Mesenchymal stem cell (in vitro differentiated cells and primary cell): ENCODE measurements around the gene CELSR1.
"Not testable (repeated sequence)": the region's sequence is repeated elsewhere in the genome, so short reads cannot be mapped to it uniquely, and the experiment has no call there.

Experiments
- DNase-seq: peaks from one replicate; pipeline ENCODE4 v3.0.0-alpha.2; 2013
- H2AFZ ChIP-seq: one replicate; pipeline ENCODE4 v1.6.1; 2013; ENCODE audit warnings: low read depth, mild to moderate bottlenecking, control low read depth, inconsistent platforms, low read length, moderate library complexity
- H2AK5ac ChIP-seq: 2 replicates; pipeline ENCODE4 v1.6.1; 2013; ENCODE audit warnings: low read length, moderate library complexity, mild to moderate bottlenecking, inconsistent platforms; ENCODE audit not compliant: severe bottlenecking
- H2BK120ac ChIP-seq: one replicate; pipeline ENCODE4 v1.6.1; 2013; ENCODE audit warnings: low read depth, mild to moderate bottlenecking, inconsistent platforms, low read length, moderate library complexity
- H2BK12ac ChIP-seq, 2 experiments: one replicate each; pipeline ENCODE4 v1.6.1; 2013; ENCODE audit warnings: inconsistent platforms in 2 of 2, low read length in 2 of 2, mild to moderate bottlenecking in 2 of 2, moderate library complexity in 2 of 2, control low read depth in 1 of 2
- H2BK15ac ChIP-seq: one replicate; pipeline ENCODE4 v1.6.1; 2013; ENCODE audit warnings: mild to moderate bottlenecking, low read depth, inconsistent platforms; ENCODE audit not compliant: poor library complexity, severe bottlenecking
- H2BK5ac ChIP-seq: 2 replicates; pipeline ENCODE4 v1.6.1; 2013; ENCODE audit warnings: low read depth, mild to moderate bottlenecking, low read length, control low read depth, inconsistent platforms; ENCODE audit not compliant: poor library complexity, severe bottlenecking
- H3K14ac ChIP-seq, 2 experiments: one replicate each; pipeline ENCODE4 v1.6.1; 2013; ENCODE audit warnings: inconsistent platforms in 2 of 2, low read length in 2 of 2, control low read depth in 1 of 2, mild to moderate bottlenecking in 1 of 2, moderate library complexity in 1 of 2
- H3K18ac ChIP-seq, 2 experiments: one replicate each; pipeline ENCODE4 v1.6.1; 2013; ENCODE audit warnings: inconsistent platforms in 2 of 2, low read length in 2 of 2, control low read depth in 1 of 2, low read depth in 1 of 2, mild to moderate bottlenecking in 1 of 2
- H3K23ac ChIP-seq, 2 experiments: one replicate each; pipeline ENCODE4 v1.6.1; 2013; ENCODE audit warnings: inconsistent platforms in 2 of 2, low read length in 2 of 2, mild to moderate bottlenecking in 2 of 2, moderate library complexity in 2 of 2, control low read depth in 1 of 2
- H3K27ac ChIP-seq: 2 replicates; pipeline ENCODE4 v1.5.1; 2013; ENCODE audit warnings: mild to moderate bottlenecking, moderate library complexity, low read length, control low read depth, inconsistent platforms; ENCODE audit not compliant: poor library complexity, severe bottlenecking
- H3K27me3 ChIP-seq, 2 experiments: 2 replicates each; pipeline versions ENCODE4 v1.6.1 to v1.7.0; 2013; ENCODE audit warnings: low read length in 2 of 2, mild to moderate bottlenecking in 2 of 2, moderate library complexity in 2 of 2, control low read depth in 1 of 2, inconsistent platforms in 1 of 2; ENCODE audit not compliant: control insufficient read depth in 1 of 2, insufficient read depth in 1 of 2
- H3K36me3 ChIP-seq, 2 experiments: 2 replicates each; pipeline versions ENCODE4 v1.6.1 to v1.7.0; 2013; ENCODE audit warnings: low read length in 2 of 2, control low read depth in 1 of 2, inconsistent platforms in 1 of 2, low read depth in 1 of 2, mild to moderate bottlenecking in 1 of 2; ENCODE audit not compliant: insufficient read depth in 2 of 2, control insufficient read depth in 1 of 2
- H3K4ac ChIP-seq, 2 experiments: one replicate each; pipeline ENCODE4 v1.6.1; 2013; ENCODE audit warnings: inconsistent platforms in 2 of 2, low read length in 2 of 2, mild to moderate bottlenecking in 2 of 2, moderate library complexity in 2 of 2, control low read depth in 1 of 2, low read depth in 1 of 2
- H3K4me1 ChIP-seq: 2 replicates; pipeline ENCODE4 v1.6.1; 2013; ENCODE audit warnings: low read depth, low read length, control low read depth; ENCODE audit not compliant: control insufficient read depth, insufficient read depth
- H3K4me2 ChIP-seq: 2 replicates; pipeline ENCODE4 v1.6.1; 2013; ENCODE audit warnings: low read length, mild to moderate bottlenecking, inconsistent platforms; ENCODE audit not compliant: poor library complexity, severe bottlenecking
- H3K4me3 ChIP-seq, 2 experiments: 2 replicates each; pipeline versions ENCODE4 v1.5.1 to v1.7.0; 2013; ENCODE audit warnings: low read length in 2 of 2, mild to moderate bottlenecking in 2 of 2, control low read depth in 1 of 2, low read depth in 1 of 2; ENCODE audit not compliant: insufficient read depth in 1 of 2
- H3K79me1 ChIP-seq: replicated peaks from 2 replicates; pipeline ENCODE4 v1.6.1; 2013; ENCODE audit warnings: mild to moderate bottlenecking, control low read depth, low read length, inconsistent platforms; ENCODE audit not compliant: poor library complexity, severe bottlenecking
- H3K9ac ChIP-seq: 2 replicates; pipeline ENCODE4 v1.7.0; 2013; ENCODE audit warnings: mild to moderate bottlenecking, low read length, moderate library complexity
- H3K9me3 ChIP-seq: 2 replicates; pipeline ENCODE4 v1.7.0; 2013; ENCODE audit warnings: mild to moderate bottlenecking, low read length; ENCODE audit not compliant: control insufficient read depth
- H4K8ac ChIP-seq: one replicate; pipeline ENCODE4 v1.6.1; 2013; ENCODE audit warnings: inconsistent platforms, mild to moderate bottlenecking, low read length, moderate library complexity
- H4K91ac ChIP-seq: one replicate; pipeline ENCODE4 v1.6.1; 2013; ENCODE audit warnings: mild to moderate bottlenecking, low read length, inconsistent platforms
- WGBS: methylation state at CpG from one replicate; pipeline ENCODE4 v1.1.7; 2013; ENCODE audit warnings: mixed read lengths; 5-methylcytosine and 5-hydroxymethylcytosine counted together

CELSR1 gene

GRCh38 chr22:46516638-46517037 is 20.8 kb downstream of the CELSR1 start:
- Histone ChIP-seq H2BK12ac (no peak overlapping the region), H3K23ac (no peak overlapping the region), H3K79me1 (peaks cover 35% of the 10 kb centered on the region), H3K9me3 (no peaks in the 10 kb centered on the region), H3K4me3 (no peak overlapping the region), H3K4me1 (peaks cover 25% of the 10 kb centered on the region), H2BK120ac (no peak overlapping the region), H2BK5ac (no peak overlapping the region), H3K36me3 (peaks cover 0 to 30% of the 10 kb centered on the region in 2 experiments), H3K27ac (no peak overlapping the region), H4K8ac (peak overlapping the region; percentile 12), H3K9ac (no peak overlapping the region), H2AK5ac (no peak overlapping the region), H4K91ac (no peak overlapping the region), H3K4me2 (no peak overlapping the region), H2BK15ac (no peak overlapping the region), H3K4ac (no peak overlapping the region), H3K14ac (no peak overlapping the region), H3K27me3 (peaks cover 0 to 9% of the 10 kb centered on the region in 2 experiments), H2AFZ (no peak overlapping the region), H3K18ac (no peak overlapping the region)
- WGBS = 95% methylated on average over 10 of the region's 10 CpGs
- no peak for DNase-seq

GRCh38 chr22:46516112-46516487 is 21.3 kb downstream of the CELSR1 start:
- not testable (repeated sequence) for H3K18ac ChIP-seq, H3K9ac ChIP-seq

GRCh38 chr22:46515208-46516111 is 22.0 kb downstream of the CELSR1 start:
- no peak overlapping the region for H2BK120ac ChIP-seq
- no peaks in the 10 kb centered on the region for H3K9me3 ChIP-seq
- peak overlapping the region; percentile 37 for H3K9ac ChIP-seq
- H4K8ac ChIP-seq = peak overlapping the region; percentile 28
- no peak overlapping the region for H2AFZ ChIP-seq
- no peak overlapping the region for H2BK15ac ChIP-seq
- peak overlapping the region; percentile 5 for H3K4me2 ChIP-seq
- H3K79me1 ChIP-seq = peaks cover 32% of the 10 kb centered on the region
- peaks cover 0 to 6% of the 10 kb centered on the region in 2 experiments for H3K27me3 ChIP-seq
- DNase-seq = peak; percentile 14
- H3K4me1 ChIP-seq = peaks cover 25% of the 10 kb centered on the region
- peak overlapping the region; percentile 57 for H2AK5ac ChIP-seq
- no peak overlapping the region for H3K18ac ChIP-seq
- H2BK5ac ChIP-seq = no peak overlapping the region
- peak overlapping the region in 1 of 2 experiments; percentile 28 for H3K4me3 ChIP-seq
- peaks cover 0 to 30% of the 10 kb centered on the region in 2 experiments for H3K36me3 ChIP-seq
- WGBS = 70% methylated on average over 9 of the region's 10 CpGs
- no peak overlapping the region for H4K91ac ChIP-seq
- no peak overlapping the region for H2BK12ac ChIP-seq
- H3K14ac ChIP-seq = peak overlapping the region in 1 of 2 experiments; percentile 35
- H3K23ac ChIP-seq = no peak overlapping the region
- no peak overlapping the region for H3K4ac ChIP-seq
- H3K27ac ChIP-seq = peak overlapping the region; percentile 52

More at GRCh38 chr22:46516112-46516487, 21.3 kb downstream of the CELSR1 start:
- not testable (repeated sequence) for H2BK120ac ChIP-seq, H2BK15ac ChIP-seq, H3K27me3 ChIP-seq, H2BK12ac ChIP-seq, H3K23ac ChIP-seq, H4K91ac ChIP-seq, H2AFZ ChIP-seq, H3K27ac ChIP-seq, H3K4me2 ChIP-seq, H3K4ac ChIP-seq, DNase-seq, H3K14ac ChIP-seq, H2AK5ac ChIP-seq, H4K8ac ChIP-seq, H3K4me3 ChIP-seq, H3K9me3 ChIP-seq, H2BK5ac ChIP-seq
- H3K79me1 ChIP-seq = peaks cover 35% of the 10 kb centered on the region
- H3K4me1 ChIP-seq = peaks cover 25% of the 10 kb centered on the region
- H3K36me3 ChIP-seq = peaks cover 0 to 30% of the 10 kb centered on the region in 2 experiments
- 89% methylated on average over 1 of the region's 5 CpGs for WGBS

GRCh38 chr22:46514592-46515207 is 22.7 kb downstream of the CELSR1 start:
- Histone ChIP-seq H3K4me3 (peak overlapping the region in 1 of 2 experiments; percentile 28), H2BK120ac (no peak overlapping the region), H3K4me2 (peak overlapping the region; percentile 5), H3K4ac (peak overlapping the region in 1 of 2 experiments; percentile 8), H4K91ac (peak overlapping the region; percentile 53), H4K8ac (peak overlapping the region; percentile 28), H3K9me3 (no peaks in the 10 kb centered on the region), H2AFZ (no peak overlapping the region), H3K4me1 (peaks cover 28% of the 10 kb centered on the region), H3K36me3 (peaks cover 0 to 30% of the 10 kb centered on the region in 2 experiments), H2BK12ac (no peak overlapping the region), H3K9ac (peak overlapping the region; percentile 37), H3K27ac (peak overlapping the region; percentile 52), H3K79me1 (peaks cover 38% of the 10 kb centered on the region), H3K23ac (no peak overlapping the region), H2BK5ac (no peak overlapping the region), H2AK5ac (peak overlapping the region; percentile 57), H2BK15ac (peak overlapping the region; percentile 12), H3K14ac (peak overlapping the region in 1 of 2 experiments; percentile 44), H3K27me3 (peaks cover 0 to 6% of the 10 kb centered on the region in 2 experiments), H3K18ac (peak overlapping the region in 1 of 2 experiments; percentile 28)
- 62% methylated on average over 12 of the region's 16 CpGs for WGBS
- peak; percentile 13 for DNase-seq
